ENCODE data around the gene TNPO2. TPM values are rescaled to one million over a fixed set of nuclear protein-coding genes. Genes with fewer than 3 reads are reported as not detected.
"Not testable (repeated sequence)": the region's sequence is repeated elsewhere in the genome, so short reads cannot be mapped to it uniquely, and the experiment has no call there.

The TNPO2 gene
- total RNA-seq, 1 donor, result 68.1 TPM

DNA sequence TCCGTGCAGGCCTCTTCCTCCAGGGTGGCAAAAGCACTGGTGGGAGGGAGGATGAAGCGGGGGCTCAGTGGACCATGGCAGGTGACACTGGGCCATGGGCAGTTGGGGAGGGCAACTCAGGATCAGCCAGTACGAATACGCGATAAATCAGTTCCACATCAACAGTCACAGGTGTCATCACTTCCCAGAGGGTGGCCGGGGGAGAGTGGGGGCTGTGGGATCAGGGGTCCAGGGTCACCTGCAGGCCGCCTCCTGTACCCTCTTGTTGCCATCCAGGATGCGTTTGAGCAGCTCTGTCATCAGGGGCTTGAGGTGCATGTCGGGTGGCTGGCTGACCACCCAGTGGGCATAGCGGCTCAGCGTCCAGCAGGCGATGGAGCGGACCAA is 17.4 kb downstream of the TNPO2 start:
- no peak for DNase-seq (ENCODE audit: low read depth in 2 of 3, low spot score in 2 of 3)

DNA sequence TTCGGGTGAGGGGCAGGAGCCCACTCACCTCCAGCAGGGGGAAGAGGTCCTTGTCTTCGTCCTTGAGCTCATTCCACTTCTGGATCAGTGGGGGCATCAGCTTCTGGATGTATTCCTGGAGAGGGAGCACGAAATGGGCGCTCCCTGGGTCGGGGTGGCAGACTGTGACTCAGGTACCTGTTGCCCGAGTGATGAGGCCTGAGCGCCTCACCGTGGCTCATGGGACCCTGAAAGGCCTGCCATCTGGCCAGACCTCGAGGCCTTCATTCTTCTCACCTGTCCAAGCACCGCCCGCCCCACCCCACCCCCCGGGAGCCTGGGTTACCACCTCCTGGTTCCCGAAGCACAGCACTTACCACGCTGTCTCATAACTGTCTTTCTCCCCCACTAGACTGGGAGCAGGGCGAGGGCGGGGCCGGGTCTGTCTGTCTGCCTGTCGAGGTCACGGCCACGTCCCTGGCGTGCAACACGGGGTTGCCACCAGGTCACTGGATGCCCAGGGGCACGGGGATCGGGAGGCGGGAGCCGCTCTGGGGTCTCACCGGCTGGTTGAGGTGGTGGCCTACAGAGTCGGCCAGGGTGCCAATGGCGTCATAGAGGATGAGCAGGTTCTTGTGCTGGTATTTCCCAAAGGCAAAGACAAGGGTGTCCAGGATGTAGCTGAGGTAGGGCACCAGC is 17.9 kb downstream of the TNPO2 start:
- DNase-seq (ENCODE audit: low read depth in 2 of 3, low spot score in 2 of 3), result no peak

GRCh38 chr19:12705169-12705568 is 18.6 kb downstream of the TNPO2 start:
- no peak for DNase-seq (ENCODE audit: low read depth in 2 of 3, low spot score in 2 of 3)

DNA sequence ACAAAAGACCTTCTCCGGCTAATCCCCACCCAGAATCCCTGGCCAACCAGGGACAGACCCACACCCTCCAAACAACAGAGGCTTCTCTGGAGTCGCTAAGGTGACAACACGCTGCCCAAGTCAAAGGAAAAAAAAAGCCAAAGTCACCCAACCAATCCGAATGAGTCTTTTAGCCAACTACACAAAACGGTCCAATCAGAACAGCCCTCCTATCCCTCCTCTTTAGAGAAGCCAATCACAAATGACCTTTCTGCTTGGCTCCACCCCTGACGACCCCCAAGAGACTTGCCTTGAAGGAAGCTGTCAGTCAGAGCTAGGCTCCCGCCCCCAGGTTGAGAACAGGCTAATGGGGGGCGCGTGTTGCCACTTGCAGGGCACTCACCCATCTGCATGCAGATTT is 20.7 kb downstream of the TNPO2 start:
- peak in 2 of 3 donors; percentile 79 to 82 for DNase-seq (ENCODE audit: low read depth in 2 of 3, low spot score in 2 of 3)

DNA sequence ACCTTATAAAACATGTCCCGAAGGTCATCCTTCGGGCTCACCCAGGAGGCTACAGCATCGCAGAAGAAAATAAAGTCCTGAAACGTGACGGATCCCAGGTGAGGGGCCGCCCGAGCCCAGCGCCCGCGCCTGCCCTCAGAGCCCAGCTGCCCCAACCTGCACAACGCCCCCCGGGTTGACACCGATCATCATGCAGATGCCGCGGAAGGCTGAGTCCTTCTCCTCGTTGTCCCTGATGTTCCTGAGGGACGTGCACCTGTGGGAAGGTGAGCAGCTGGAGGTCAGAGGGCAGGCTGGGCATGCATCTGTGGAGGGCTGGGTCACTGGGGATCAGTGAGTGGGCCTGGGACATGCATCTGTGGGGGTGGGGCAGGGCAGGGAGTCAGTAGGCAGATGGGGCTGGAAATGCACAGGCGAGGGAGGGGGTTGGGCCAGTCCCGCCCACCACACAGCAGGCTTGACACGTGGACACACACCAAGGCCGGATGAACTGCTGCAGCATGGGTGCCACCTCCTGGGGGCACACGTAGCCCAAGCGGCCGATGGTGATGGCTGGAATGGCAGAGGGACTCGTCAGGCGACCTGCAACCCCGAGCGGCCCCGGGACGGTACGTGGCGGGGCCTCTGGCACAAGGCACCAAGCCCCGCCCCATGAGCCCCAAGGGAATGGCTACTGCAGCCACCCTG is 22.0 kb downstream of the TNPO2 start:
- DNase-seq (ENCODE audit: low read depth in 2 of 3, low spot score in 2 of 3), result no peak

GRCh38 chr19:12698138-12698537 is 25.6 kb downstream of the TNPO2 start:
- DNase-seq (ENCODE audit: low read depth in 2 of 3, low spot score in 2 of 3), result no peak

DNA sequence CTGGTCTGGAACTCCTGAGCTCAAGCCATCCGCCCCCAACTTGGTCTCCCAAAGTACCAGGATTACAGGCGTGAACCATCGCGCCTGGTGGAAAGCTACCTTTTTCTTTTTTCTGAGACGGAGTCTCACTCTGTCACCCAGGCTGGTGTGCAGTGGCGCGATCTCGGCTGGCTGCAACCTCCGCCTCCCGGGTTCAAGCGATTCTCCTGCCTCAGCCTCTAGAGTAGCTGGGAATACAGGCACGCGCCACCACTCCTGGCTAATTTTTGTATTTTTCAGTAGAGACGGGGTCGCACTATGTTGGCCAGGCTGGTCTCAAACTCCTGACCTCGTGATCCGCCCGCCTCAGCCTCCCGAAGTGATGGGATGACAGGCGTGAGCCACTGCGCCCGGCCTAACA is 26.3 kb downstream of the TNPO2 start:
- DNase-seq (ENCODE audit: low read depth in 2 of 3, low spot score in 2 of 3), result not testable (repeated sequence)

DNA sequence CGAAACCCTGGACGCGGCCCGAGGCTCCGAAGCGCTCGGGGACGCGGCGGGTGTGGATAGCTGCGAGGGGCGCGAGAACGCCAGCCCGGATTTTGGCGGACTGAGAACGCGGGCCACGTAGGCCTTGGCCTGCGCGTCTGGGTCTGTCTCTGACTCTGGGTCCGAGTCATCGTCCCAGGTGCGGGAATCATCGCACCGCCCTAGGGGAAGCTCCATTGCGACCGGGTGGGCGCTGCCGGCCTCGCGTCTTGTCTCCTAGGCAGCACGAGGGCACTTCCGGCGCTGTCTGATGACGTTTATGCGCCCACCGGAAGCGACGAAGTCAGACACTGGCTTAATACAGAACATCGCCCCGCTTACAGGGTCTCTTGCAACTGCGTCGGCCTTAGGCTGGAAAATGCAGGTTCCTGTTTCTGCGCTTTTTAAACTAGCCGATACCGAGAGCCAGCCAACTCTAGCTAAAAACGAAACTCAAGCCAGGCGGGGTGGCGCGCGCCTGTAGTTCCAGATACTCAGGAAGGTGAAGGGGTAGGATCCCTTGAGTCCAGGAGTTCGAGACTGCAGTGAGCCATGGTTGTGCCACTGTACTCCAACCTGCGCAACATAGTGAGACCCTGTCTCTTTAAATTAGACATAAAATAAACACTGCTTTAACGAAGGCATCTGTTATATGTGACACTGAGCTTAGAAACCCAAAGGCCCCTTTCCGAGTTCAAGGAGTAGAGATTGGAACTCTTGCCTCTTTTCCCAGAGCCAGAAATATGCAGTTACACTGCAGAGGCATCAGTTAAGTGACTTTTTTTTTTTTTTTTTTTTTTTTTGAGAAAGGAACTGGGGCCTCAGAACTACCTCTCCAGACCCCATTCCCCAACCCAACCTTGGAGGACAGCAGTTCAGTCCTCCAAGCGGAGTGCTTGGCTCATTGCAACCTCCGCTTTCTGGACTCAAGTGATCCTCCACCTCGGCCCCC is 27.1 kb downstream of the TNPO2 start, which contains the start of gene FBXW9:
Gene FBXW9, minus strand, starts transcription at position 266 of the 970 bp plus-strand sequence. Its CDS starts 50 bp downstream, at position 216.
- peak; percentile 98 to 99 (median 98) for DNase-seq (ENCODE audit: low read depth in 2 of 3, low spot score in 2 of 3)

DNA sequence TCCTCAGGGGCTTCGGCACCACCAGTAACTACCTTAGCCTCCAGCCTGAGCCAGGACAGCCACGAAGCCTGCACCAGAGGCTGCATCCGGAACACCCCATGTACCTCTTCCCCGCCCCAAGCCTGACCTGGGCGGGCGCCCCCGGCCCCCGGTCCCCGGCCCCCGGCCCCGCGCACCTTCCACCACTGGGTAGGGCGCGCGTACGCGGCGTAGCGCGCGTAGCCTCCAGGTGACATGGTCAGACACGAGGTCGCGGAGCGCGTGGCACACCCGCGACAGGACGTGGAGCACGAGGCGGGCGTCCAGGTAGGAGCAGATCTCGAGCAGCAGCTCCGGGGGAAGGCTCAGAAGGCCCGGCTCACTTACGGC is 27.8 kb downstream of the TNPO2 start:
- no peak for DNase-seq (ENCODE audit: low read depth in 2 of 3, low spot score in 2 of 3)

DNA sequence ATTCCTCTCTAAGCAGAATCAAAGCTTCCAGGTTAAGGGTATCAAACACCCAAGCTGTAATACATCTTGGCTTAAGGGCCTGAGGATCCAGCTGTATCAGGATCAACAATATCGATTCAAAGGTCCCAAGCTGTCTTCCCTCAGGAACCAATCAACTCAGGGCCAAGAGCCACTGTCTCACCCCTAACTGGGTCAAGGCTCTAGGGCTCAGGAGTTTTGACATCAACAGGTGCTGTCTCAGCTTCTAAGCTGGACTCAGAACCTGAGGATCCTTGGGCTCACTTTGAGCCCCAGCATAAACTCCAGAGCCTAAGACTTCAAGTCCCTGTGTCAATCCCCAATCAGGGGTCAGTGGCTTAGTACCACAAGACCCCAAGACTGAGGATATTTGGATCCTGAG is 28.2 kb downstream of the TNPO2 start:
- DNase-seq (ENCODE audit: low read depth in 2 of 3, low spot score in 2 of 3), result no peak

DNA sequence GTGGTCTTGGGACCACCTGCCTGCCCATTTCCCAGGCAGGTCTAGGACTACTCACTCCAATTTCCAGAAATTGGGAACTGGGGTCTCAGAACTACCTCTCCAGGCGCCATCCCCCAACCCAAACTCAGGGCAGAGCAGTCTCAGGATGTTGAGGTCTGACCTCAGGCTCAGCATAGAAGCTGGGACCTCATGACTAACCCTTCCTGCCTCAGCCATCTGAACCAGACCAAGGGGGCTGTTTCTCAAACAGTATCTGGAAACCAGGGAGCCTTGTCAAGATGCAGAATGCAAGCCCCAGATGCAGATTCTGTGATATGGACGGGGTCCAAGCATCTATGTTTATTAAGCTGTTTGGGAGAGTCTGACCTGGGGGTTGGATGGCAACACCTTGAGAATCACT is 28.6 kb downstream of the TNPO2 start:
- peak in 1 of 3 donors; percentile 17 for DNase-seq (ENCODE audit: low read depth in 2 of 3, low spot score in 2 of 3)

DNA sequence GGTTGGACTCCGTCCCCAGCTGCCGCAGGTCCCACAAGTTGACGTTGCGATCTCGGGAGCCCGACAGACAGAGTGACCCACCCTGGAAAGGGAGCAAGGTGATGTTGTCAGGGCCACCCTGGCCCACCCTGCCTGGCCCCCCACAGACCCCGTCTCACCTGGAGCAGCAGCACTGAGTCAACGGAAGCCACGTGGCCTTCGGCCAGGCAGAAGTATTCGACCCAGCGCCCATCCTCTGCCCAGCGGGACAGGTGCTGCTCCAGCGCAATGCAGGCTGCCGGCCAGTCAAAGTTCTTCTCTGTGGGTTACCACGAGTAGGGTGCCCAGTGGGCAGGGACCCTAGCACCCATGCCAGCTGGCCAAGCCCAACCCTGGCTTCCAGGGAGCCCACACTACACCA is 29.1 kb downstream of the TNPO2 start:
- no peak for DNase-seq (ENCODE audit: low read depth in 2 of 3, low spot score in 2 of 3)

- DNase-seq (ENCODE audit: low read depth in 2 of 3, low spot score in 2 of 3), result no peak
These were observed 30.8 kb downstream of the TNPO2 start for GRCh38 chr19:12692960-12693359.

DNA sequence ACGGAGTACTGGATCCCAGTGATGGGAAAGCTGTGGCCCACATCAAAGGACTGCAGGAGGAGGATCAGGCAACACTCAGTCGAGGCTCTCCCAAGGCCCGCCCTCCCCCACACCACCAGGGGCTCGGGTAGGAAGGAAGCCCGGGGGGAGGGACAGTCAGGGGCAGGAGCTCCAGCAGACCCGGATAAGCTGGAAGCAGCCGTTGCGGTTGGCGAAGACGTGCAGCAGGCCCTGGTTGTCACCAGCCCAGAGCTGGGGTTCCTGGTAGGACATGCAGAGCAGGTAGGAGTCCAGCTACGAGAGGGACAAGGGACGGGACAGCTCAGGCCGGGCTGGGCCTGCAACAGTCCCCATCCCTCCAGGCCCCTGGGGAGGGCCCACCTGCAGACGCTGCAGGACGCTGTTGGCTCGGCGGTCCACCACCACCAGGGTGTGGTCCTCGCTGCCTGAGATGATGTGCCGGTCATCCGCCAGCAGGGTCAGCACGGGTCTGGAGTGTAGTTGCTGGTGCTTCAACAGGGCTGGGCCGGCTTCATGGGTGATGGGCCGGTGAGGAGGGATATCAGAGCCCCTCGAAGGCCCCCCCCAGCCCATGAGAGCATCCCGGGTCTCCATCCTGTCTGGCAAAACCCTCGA is 34.0 kb downstream of the TNPO2 start:
- peak in 2 of 3 donors; percentile 67 to 89 for DNase-seq (ENCODE audit: low read depth in 2 of 3, low spot score in 2 of 3)

GRCh38 chr19:12689012-12689411 is 34.7 kb downstream of the TNPO2 start:
- DNase-seq (ENCODE audit: low read depth in 2 of 3, low spot score in 2 of 3), result no peak

GRCh38 chr19:12687496-12688196 is 36.1 kb downstream of the TNPO2 start, which contains the start of gene GNG14:
Gene GNG14 (plus strand): TSS chr19:12687998. CDS start chr19:12688049, 51 bp downstream.
- DNase-seq (ENCODE audit: low read depth in 2 of 3, low spot score in 2 of 3), result no peak

DNA sequence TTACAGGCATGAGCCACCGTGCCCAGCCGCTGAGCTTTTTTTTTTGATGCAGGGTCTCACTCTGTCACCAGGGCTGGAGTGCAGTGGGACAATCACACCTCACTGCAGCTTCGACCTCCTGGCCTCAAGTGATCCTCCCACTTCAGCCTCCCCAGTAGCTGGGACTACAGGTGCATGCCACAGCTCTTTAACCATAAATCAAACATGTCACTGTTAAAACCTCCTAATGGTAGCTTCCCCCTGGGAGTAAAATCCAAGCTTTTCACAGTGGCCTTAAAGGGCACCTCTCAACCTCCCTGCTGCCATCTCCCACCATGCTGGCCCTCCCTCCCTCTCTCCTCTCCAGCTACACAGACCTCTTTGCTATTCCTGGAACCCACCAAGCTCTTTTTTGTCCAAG is 37.9 kb downstream of the TNPO2 start:
- no peak for DNase-seq (ENCODE audit: low read depth in 2 of 3, low spot score in 2 of 3)

DNA sequence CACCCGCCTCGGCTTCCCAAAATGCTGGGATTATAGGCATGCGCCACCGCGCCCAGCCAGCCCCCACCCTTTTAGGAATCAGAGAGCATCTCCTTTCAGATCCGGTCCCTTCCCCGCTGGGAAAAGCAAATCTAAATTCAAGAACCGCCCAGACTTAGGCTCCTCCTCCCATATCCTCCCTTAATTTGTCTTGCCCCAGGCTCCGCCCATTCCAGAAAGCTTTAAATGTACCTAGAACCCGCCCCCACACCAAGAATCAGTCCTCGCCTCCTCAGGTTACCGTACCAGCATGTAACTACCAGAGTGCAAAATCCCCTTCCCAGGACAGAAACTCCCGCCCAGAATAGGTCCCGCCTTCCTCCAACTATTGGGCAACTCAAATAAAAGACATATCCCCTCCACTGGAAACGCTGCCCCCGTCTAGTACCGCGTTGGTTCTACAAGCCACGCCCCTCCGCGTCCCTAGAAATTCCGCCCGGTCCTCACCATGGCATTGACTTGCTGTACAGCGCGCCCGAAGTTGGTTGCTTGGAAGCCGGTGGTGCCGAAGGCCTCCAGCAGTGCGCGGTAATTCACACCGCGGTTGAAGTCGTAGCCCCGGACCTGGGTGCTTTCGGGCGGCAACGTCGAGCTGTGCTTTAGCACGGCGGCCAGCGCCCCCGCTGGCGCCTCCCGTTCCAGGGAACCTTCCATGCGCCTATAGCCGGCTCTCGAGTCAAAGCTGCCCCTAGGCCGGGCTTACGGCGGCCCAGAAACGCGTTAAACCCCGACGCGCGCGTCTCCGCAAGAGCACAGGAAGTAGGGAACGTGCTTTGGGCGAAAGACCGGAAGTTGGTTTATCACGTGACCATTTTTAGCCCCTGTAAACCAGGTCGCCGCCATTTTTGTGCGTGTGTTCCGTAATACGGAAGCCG is 42.4 kb downstream of the TNPO2 start, which contains the start of gene DHPS:
Gene DHPS, minus strand, starts transcription at position 807 of the 914 bp plus-strand sequence. Its CDS starts 114 bp downstream, at position 693.
- peak; percentile 92 to 98 (median 98) for DNase-seq (ENCODE audit: low read depth in 2 of 3, low spot score in 2 of 3)

DNA sequence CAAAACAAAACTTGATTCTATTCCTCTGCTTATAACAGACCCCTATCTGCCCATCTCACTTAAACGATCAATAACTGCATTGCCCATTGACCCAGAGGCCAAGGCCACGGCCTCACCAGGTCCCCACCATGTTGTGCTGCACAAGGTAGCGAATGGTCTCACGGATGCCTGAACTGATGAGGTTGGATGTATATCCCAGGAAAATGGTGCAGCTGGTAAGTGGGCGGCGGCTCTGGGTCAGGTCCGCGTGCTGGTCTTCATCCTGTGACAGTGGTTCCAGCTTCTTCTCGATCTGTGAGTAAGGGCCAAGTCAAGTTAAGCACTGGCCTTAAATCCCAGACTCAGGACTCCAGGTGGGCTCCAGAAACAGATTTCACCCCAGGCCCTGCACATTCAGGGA is 43.7 kb downstream of the TNPO2 start:
- DNase-seq (ENCODE audit: low read depth in 2 of 3, low spot score in 2 of 3), result no peak

All from hematopoietic multipotent progenitor cell (in vitro differentiated cells).